ENCODE measurements around the gene PACSIN2.

GRCh38 chr22:42844756-42845155, 170.2 kb downstream of the PACSIN2 start:
- TF ChIP-seq POLR2A (IDR thresholded peaks at IDR 0.05; ENCODE audit: extremely low read depth, insufficient read length): no peak
- TF ChIP-seq, protein P1, sequence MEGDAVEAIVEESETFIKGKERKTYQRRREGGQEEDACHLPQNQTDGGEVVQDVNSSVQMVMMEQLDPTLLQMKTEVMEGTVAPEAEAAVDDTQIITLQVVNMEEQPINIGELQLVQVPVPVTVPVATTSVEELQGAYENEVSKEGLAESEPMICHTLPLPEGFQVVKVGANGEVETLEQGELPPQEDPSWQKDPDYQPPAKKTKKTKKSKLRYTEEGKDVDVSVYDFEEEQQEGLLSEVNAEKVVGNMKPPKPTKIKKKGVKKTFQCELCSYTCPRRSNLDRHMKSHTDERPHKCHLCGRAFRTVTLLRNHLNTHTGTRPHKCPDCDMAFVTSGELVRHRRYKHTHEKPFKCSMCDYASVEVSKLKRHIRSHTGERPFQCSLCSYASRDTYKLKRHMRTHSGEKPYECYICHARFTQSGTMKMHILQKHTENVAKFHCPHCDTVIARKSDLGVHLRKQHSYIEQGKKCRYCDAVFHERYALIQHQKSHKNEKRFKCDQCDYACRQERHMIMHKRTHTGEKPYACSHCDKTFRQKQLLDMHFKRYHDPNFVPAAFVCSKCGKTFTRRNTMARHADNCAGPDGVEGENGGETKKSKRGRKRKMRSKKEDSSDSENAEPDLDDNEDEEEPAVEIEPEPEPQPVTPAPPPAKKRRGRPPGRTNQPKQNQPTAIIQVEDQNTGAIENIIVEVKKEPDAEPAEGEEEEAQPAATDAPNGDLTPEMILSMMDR (IDR thresholded peaks at IDR 0.05; ENCODE audit: low read depth, low read length): no peak
- TF ChIP-seq MYC (IDR thresholded peaks at IDR 0.05; ENCODE audit: low read depth, low read length): no peak
